NCI-H2171 treated with DMSO at 0.1 percent for 48 hours (cell line): ENCODE data around the gene CTBP2.

Source experiments
- DNase-seq: peaks from one replicate; lab custom pipeline; 2025; lab: John Stamatoyannopoulos, UW

CTBP2 gene

DNA sequence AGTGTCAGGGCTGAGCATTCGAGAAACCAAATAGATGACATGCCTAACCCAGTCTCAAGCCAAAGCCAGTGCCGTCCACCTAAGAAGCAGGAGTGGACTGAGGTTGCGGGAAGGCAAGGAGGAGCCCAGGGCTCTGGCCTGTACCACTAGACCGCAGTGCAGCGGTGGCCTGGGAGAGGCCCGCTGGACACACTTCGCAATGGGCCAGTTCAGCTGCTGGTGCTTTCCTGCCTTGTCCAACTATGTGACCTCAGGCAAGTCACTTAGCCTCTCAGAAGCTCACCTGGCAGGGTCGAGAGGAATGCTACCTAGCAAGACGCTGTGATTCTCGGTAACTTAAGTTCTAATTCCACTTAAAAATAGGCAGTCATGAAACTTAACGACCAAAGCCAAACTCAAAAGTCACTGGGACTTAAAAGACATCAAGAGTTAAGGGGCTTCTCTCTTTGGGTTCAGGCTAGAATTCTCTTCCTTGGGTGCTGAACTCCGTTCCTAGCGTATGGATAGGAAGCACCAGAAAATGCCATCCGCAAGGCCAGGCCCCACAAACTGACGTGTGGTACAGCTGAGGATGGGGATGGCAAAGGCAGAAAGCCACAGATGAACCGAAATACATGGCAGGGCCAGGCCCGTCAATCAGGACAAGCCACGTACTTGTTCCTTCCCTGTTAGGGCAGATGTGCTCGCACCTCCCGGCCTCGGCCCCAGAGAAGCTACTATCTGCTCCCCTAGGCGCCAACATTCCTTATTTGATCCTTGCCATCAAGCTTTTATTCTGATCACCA is 34.2 kb downstream of the CTBP2 start:
- DNase-seq, result no peak

- no peak for DNase-seq
Observed at GRCh38 chr10:125124907-125125306, 35.5 kb downstream of the CTBP2 start.

GRCh38 chr10:125124115-125124487 is 36.3 kb downstream of the CTBP2 start:
- DNase-seq, result no peak

- no peak for DNase-seq
Observed at GRCh38 chr10:125123476-125124114, 36.8 kb downstream of the CTBP2 start.

DNA sequence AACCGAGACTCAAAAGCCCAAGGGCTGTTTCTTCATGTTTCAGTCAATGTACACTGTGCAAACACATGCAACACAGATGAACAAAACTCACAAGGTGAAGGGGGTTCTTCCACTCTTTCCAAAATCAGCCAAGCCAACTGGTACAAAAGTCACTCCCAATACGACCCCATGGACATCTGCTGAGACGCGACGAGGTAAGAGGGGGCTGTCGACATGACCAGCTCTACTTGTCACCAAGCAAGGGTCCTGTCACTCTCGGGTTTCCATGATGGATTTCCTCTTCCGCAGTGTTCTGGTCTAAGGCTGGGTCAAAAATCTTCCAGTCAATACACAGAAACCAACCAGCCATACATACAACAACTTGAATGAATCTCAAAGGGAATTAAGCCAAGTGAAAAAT is 37.8 kb downstream of the CTBP2 start:
- DNase-seq, result no peak

GRCh38 chr10:125121003-125121402 is 39.4 kb downstream of the CTBP2 start:
- DNase-seq, result no peak

DNA sequence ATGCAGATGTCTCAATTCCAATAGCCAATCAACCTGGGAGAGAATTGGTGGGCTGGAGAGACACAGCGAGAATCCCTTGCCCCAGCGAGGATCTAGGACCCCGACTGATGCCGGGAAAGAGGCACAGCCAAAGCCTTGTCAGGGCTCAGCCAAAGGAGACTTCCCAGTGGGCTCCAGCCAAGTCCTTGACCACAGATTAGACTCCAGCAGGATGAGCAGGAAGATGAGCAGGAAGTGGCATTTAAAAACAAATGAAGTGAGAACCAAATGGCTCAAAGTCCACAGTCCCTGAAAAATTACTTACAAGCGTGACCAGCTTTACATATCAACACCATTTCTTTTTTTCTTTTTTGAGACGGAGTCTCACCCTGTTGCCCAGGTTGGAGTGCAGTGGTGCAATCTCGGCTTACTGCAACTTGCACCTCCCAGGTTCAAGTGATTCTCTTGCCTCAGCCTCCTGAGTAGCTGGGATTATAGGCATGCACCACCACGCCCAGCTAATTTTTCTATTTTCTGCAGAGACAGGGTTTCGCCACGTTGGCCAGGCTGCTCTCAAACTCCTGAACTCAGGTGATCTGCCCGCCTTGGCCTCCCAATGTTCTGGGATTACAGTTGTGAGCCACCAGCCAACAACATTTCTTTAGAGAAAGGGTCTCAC is 40.2 kb downstream of the CTBP2 start:
- DNase-seq, result no peak

DNA sequence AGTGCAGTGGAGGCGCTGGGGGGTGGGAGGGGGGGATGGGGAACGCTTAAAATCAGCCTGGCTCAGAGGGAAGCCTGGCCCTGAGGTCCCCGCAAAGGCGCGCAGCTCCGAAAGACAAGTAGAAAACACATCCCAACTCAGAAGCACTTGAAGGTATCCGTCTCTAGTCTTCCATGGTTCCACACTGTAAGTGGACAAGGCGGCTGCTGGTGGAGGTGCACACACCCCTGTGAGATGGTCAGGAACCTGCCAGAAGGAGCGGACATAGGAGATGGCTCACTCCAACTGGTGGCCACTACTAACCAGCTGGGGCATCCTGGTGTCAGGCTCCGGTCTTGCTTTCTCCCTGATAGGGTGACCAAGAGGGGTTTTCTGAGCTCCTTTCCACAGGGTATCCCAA is 41.7 kb downstream of the CTBP2 start:
- DNase-seq, result no peak

DNA sequence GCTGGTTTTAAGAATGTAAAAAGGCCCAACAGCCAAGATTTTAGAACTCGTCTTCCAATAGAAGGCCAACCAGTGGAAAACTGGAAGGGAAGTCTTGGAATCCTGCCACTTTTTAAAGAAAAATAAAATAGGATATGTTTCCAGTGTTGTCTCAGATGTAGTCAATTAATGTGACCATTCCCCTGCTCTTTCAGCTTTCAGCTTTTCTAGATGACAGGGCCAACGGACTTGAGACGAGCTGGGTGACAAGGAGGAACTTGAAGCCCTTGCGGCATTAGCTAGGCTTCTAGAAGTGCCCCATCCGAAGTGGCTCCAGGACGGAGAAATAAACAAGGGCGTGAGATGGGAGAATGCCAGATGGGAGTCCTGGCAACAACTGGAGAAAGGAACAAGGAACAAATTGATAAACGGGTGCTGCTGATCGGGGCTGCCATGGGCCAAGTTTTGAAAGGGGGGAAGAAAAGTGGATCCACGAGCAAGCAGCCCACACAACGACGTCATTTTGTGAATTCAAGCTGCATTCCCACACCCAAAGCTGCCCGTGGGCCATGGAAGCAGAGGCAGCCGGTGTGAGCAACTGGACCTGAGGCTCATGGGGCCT is 42.3 kb downstream of the CTBP2 start:
- DNase-seq, result no peak

- no peak for DNase-seq
Observed at GRCh38 chr10:125116652-125117310, 43.6 kb downstream of the CTBP2 start.

GRCh38 chr10:125116041-125116649 is 44.2 kb downstream of the CTBP2 start:
- no peak for DNase-seq

- DNase-seq, result no peak
Observed at GRCh38 chr10:125115409-125115808, 45.0 kb downstream of the CTBP2 start.

GRCh38 chr10:125114761-125115391 is 45.5 kb downstream of the CTBP2 start:
- no peak for DNase-seq

GRCh38 chr10:125113691-125114371 is 46.5 kb downstream of the CTBP2 start:
- DNase-seq, result no peak

GRCh38 chr10:125112697-125113494 is 47.5 kb downstream of the CTBP2 start:
- DNase-seq, result no peak

DNA sequence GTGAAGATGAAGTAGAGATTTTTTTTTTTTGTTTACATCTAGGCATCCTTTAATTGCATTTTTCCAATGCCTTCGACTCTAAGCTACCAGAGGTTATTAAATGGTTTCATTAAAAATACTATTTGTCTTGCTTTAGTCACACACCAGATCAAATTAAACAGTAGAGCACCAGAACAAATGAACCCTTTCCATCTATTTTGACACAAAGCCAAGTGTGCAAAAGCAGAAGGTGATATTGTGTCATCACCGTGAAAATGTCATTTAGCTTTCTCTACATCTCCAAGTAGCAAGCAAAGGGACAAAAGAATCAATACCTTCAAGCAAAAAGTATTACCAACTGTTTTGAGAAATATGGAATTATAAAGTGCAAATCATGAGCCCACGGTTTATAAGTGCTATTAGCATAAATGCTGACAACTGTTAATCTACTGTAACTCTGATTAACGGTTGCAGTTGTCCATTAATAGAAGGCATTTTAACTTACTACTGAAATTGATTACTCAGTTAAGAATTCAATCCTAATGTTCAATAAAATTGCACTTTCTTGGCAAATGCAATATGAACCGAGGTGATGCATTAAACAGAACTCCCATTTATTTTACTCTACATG is 49.1 kb downstream of the CTBP2 start:
- no peak for DNase-seq

DNA sequence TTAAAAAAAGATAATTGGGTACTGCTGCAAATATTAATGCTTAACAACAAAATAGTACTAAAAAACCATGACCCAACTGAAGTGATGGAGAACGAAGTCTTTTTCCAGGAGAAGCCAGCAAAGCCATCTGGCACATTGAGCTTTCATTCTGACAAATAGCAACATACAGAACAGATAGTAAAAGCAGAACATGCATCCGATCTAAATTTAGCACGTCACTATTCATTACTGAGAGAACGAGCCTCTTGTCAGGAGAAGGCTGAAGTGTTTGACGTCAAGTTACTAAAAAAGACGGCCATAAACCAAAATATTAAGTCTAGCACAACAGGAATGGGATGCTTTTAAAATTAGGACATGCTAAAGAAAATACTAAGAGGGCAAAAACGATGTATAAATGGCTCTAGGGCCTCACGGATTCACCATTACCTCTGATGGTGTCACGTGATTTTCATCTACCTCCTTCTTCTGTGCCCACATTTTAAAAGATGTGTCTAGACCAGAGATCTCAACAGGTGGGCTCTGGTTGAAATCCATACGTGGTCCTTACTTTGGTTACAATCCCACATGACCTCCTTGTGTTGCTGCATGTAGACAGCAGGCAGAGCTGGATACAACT is 52.3 kb downstream of the CTBP2 start:
- no peak for DNase-seq

GRCh38 chr10:125107166-125107949 is 53.0 kb downstream of the CTBP2 start:
- DNase-seq, result no peak
